K562 (cell line): ENCODE measurements around the gene ERVH48-1. TPM values are rescaled to one million over a fixed set of nuclear protein-coding genes. Genes with fewer than 3 reads are reported as not detected.

ENCODE experiments used
- BHLHE40 ChIP-seq: IDR thresholded peaks from 2 replicates; pipeline ENCODE4 v1.6.1; 2011; ENCODE audit warnings: low read length, improper control_type of control experiment
- ETS2 ChIP-seq: IDR thresholded peaks from 2 replicates; pipeline ENCODE4 v1.6.1; 2016; ENCODE audit warnings: borderline replicate concordance, missing genetic modification characterization, mild to moderate bottlenecking, moderate library complexity, missing compliant biosample characterization; ENCODE audit not compliant: poor library complexity, severe bottlenecking
- FOXJ3 ChIP-seq: sonication (generic); formaldehyde crosslinking; IDR thresholded peaks from 2 replicates; pipeline ENCODE4 v1.4.0; 2020; ENCODE audit warnings: mild to moderate bottlenecking, missing genetic modification reagents
- MBD1 ChIP-seq: fragments of 250-450 bp; sonication (Bioruptor Pico); IDR thresholded peaks from 2 replicates; pipeline ENCODE4 v1.8.0; 2022; ENCODE audit warnings: inconsistent platforms
- MEF2A ChIP-seq: IDR thresholded peaks from 2 replicates; pipeline ENCODE4 v1.6.1; 2011; ENCODE audit warnings: low read depth, mild to moderate bottlenecking, low read length, moderate library complexity; ENCODE audit not compliant: control insufficient read depth
- PTRF ChIP-seq: fragments of 450-650 bp; IDR thresholded peaks from 2 replicates; pipeline ENCODE4 v1.6.1; 2016; ENCODE audit warnings: mild to moderate bottlenecking, missing genetic modification characterization, missing compliant biosample characterization
- RAD21 ChIP-seq, 2 experiments: fragments of 250-450 bp in 1 of 2; fragments of 450-650 bp in 1 of 2; sonication (Bioruptor Pico) in 1 of 2; formaldehyde crosslinking in 1 of 2; IDR thresholded peaks in 1 of 2; conservative IDR thresholded peaks in 1 of 2; 2 replicates each; pipeline versions ENCODE4 v1.4.0 to v1.8.0; 2020 to 2022; ENCODE audit warnings: mild to moderate bottlenecking in 2 of 2, moderate library complexity in 1 of 2
- SMAD3 ChIP-seq: fragments of 450-650 bp; formaldehyde crosslinking; conservative IDR thresholded peaks from 2 replicates; pipeline ENCODE4 v1.4.0; 2020; ENCODE audit warnings: mild to moderate bottlenecking
- SMARCE1 ChIP-seq: fragments of 450-650 bp; IDR thresholded peaks from 2 replicates; pipeline ENCODE4 v1.7.1; 2016; ENCODE audit warnings: mild to moderate bottlenecking
- SRF ChIP-seq, 2 experiments: fragments of 250-450, 450-650 bp in 1 of 2; sonication (Bioruptor Pico) in 1 of 2; sonication (generic) in 1 of 2; formaldehyde crosslinking; IDR thresholded peaks; 2 replicates each; pipeline versions ENCODE4 v1.5.0 to v1.5.1; 2020 to 2022; ENCODE audit warnings: mild to moderate bottlenecking in 1 of 2, missing genetic modification reagents in 1 of 2
- TCF3 ChIP-seq: sonication (generic); formaldehyde crosslinking; IDR thresholded peaks from 2 replicates; pipeline ENCODE4 v1.4.0; 2020; ENCODE audit warnings: mild to moderate bottlenecking, missing genetic modification reagents
- ZBTB12 ChIP-seq: fragments of 250-450 bp; sonication (Bioruptor Pico); IDR thresholded peaks from 2 replicates; pipeline ENCODE4 v1.4.0; 2020
- ZFP1 ChIP-seq: fragments of 450-650 bp; formaldehyde crosslinking; IDR thresholded peaks from 2 replicates; pipeline ENCODE4 v1.4.0; 2020; ENCODE audit warnings: mild to moderate bottlenecking, mixed read lengths
- ZNF644 ChIP-seq: fragments of 200-800 bp; sonication (Bioruptor generic); IDR thresholded peaks from 2 replicates; pipeline ENCODE4 v1.6.1; 2016; ENCODE audit warnings: low read depth, missing genetic modification characterization, missing compliant biosample characterization
- polyA plus RNA-seq, 8 experiments: library from polyadenylated mRNA; depleted of rRNA in 4 of 8; stranded (reverse) in 5 of 8; unstranded in 3 of 8; fragments of >200 nt; fragmentation: Nextera tagmentation in 2 of 8; fragmentation: Illumina TruSeq in 1 of 8; extraction: Ambion mirVana in 2 of 8; extraction: Trizol in 1 of 8; gene quantifications; 2 replicates each; pipeline versions ENCODE4 v1.2.1 to v1.2.3, GENCODE V29; 2011 to 2014; ENCODE audit warnings: inconsistent platforms in 1 of 8, missing spikeins in 1 of 8
- total RNA-seq, 7 experiments: library from RNA; depleted of rRNA in 6 of 7; stranded (reverse); fragments of >200 nt in 6 of 7; fragmentation: Illumina TruSeq in 2 of 7; extraction: Trizol in 2 of 7; gene quantifications; 2 replicates each; pipeline versions ENCODE4 v1.2.1 to v1.2.3, GENCODE V29; 2011 to 2021; ENCODE audit warnings: low replicate concordance in 1 of 7
- TF ChIP-seq, protein P1 (sequence below): fragments of 250-450 bp; sonication (Bioruptor Pico); IDR thresholded peaks from 2 replicates; pipeline ENCODE4 v1.9.0; 2021; ENCODE audit warnings: mild to moderate bottlenecking
- TF ChIP-seq, protein P2 (sequence below): fragments of 250-450 bp; sonication (Bioruptor Pico); IDR thresholded peaks from 2 replicates; pipeline ENCODE4 v1.4.0; 2020; ENCODE audit warnings: borderline replicate concordance
- TF ChIP-seq, protein P3 (sequence below): fragments of 250-450 bp; sonication (Bioruptor Pico); IDR thresholded peaks from 2 replicates; pipeline ENCODE4 v1.4.0; 2020; ENCODE audit warnings: mild to moderate bottlenecking, moderate library complexity, borderline replicate concordance
- TF ChIP-seq, protein P4 (sequence below): fragments of 450-650 bp; IDR thresholded peaks from 2 replicates; pipeline ENCODE4 v1.6.1; 2018; ENCODE audit warnings: mild to moderate bottlenecking, low read depth; ENCODE audit not compliant: partially characterized antibody

The ERVH48-1 gene
- total and polyA plus RNA-seq, 9 of the 15 experiments (the other 6 are each of a cell fraction or from before 2014, with no cell fraction given) = 0.08 to 0.49 (median 0.16) TPM; not detected in 3

DNA sequence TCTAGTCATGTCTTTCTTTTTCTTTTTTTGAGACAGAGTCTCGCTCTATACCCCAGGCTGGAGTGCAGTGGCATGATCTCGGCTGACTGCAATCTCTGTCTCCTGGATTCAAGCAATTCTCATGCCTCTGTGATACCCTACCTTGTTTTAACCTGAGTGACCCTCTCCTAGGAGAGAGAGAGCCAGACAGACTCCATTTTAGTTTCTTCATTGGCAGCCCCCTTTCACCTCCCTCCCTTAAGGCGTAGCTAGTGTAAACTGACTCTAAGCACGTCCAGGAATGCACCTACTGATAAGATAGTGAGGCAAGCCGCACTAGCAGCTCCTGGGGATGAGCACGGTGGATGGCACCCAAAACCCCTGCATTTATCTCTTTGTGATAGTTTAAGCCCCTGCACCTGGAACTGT is 43.8 kb upstream of the ERVH48-1 start (continued):
- TF ChIP-seq, protein P1, sequence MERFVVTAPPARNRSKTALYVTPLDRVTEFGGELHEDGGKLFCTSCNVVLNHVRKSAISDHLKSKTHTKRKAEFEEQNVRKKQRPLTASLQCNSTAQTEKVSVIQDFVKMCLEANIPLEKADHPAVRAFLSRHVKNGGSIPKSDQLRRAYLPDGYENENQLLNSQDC (CRISPR knock-in tag) = no peak
- TF ChIP-seq SRF (CRISPR knock-in tag; IDR thresholded peaks at IDR 0.05) (no peak), ZFP1 (no peak), MEF2A (no peak), ETS2 (no peak), ZBTB12 (CRISPR knock-in tag) (no peak), ZNF644 (tag) (no peak), SMAD3 (0 out of 2 replicates have a peak, but pooled peaks have one; percentile 57), MBD1 (CRISPR knock-in tag) (no peak), BHLHE40 (no peak), SMARCE1 (0 out of 2 replicates have a peak, but pooled peaks have one; percentile 27), FOXJ3 (CRISPR knock-in tag) (no peak), TCF3 (CRISPR knock-in tag) (no peak), RAD21 (CRISPR knock-in tag; conservative IDR thresholded peaks at IDR 0.05 in 1 of 2, IDR thresholded peaks at IDR 0.05 in 1 of 2) (no peak), PTRF (tag) (peak; percentile 70)
- TF ChIP-seq, protein P2, sequence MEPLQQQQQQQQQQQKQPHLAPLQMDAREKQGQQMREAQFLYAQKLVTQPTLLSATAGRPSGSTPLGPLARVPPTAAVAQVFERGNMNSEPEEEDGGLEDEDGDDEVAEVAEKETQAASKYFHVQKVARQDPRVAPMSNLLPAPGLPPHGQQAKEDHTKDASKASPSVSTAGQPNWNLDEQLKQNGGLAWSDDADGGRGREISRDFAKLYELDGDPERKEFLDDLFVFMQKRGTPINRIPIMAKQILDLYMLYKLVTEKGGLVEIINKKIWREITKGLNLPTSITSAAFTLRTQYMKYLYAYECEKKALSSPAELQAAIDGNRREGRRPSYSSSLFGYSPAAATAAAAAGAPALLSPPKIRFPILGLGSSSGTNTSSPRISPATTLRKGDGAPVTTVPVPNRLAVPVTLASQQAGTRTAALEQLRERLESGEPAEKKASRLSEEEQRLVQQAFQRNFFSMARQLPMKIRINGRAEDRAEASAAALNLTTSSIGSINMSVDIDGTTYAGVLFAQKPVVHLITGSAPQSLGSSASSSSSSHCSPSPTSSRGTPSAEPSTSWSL (CRISPR knock-in tag) = peak; percentile 50; the same call in 1 of the 2 replicates
- TF ChIP-seq, protein P3, sequence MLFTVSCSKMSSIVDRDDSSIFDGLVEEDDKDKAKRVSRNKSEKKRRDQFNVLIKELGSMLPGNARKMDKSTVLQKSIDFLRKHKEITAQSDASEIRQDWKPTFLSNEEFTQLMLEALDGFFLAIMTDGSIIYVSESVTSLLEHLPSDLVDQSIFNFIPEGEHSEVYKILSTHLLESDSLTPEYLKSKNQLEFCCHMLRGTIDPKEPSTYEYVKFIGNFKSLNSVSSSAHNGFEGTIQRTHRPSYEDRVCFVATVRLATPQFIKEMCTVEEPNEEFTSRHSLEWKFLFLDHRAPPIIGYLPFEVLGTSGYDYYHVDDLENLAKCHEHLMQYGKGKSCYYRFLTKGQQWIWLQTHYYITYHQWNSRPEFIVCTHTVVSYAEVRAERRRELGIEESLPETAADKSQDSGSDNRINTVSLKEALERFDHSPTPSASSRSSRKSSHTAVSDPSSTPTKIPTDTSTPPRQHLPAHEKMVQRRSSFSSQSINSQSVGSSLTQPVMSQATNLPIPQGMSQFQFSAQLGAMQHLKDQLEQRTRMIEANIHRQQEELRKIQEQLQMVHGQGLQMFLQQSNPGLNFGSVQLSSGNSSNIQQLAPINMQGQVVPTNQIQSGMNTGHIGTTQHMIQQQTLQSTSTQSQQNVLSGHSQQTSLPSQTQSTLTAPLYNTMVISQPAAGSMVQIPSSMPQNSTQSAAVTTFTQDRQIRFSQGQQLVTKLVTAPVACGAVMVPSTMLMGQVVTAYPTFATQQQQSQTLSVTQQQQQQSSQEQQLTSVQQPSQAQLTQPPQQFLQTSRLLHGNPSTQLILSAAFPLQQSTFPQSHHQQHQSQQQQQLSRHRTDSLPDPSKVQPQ (CRISPR knock-in tag) = no peak
- TF ChIP-seq, protein P4, sequence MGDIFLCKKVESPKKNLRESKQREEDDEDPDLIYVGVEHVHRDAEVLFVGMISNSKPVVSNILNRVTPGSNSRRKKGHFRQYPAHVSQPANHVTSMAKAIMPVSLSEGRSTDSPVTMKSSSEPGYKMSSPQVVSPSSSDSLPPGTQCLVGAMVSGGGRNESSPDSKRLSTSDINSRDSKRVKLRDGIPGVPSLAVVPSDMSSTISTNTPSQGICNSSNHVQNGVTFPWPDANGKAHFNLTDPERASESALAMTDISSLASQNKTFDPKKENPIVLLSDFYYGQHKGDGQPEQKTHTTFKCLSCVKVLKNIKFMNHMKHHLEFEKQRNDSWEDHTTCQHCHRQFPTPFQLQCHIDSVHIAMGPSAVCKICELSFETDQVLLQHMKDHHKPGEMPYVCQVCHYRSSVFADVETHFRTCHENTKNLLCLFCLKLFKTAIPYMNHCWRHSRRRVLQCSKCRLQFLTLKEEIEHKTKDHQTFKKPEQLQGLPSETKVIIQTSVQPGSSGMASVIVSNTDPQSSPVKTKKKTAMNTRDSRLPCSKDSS = no peak
